Nephron (organoid): ENCODE data around the gene AFF2.

Experiments
- H3K27ac Mint-ChIP-seq, 3 experiments: 2 replicates each; pipeline ENCODE4 v1.8.0; 2020; ENCODE audit warnings: mixed read lengths in 3 of 3, mild to moderate bottlenecking in 2 of 3, moderate library complexity in 1 of 3
- H3K27me3 Mint-ChIP-seq: 2 replicates; pipeline ENCODE4 v1.8.0; 2021; ENCODE audit warnings: low read depth, mild to moderate bottlenecking, moderate library complexity, mixed read lengths
- H3K36me3 Mint-ChIP-seq: 2 replicates; pipeline ENCODE4 v1.8.0; 2020; ENCODE audit warnings: low read depth, mixed read lengths
- H3K4me1 Mint-ChIP-seq: 2 replicates; pipeline ENCODE4 v1.8.0; 2020; ENCODE audit warnings: mixed read lengths
- H3K4me3 Mint-ChIP-seq, 3 experiments: 2 replicates each; pipeline ENCODE4 v1.8.0; 2020; ENCODE audit warnings: mild to moderate bottlenecking in 3 of 3, mixed read lengths in 3 of 3, moderate library complexity in 2 of 3
- H3K9me3 Mint-ChIP-seq: 2 replicates; pipeline ENCODE4 v1.8.0; 2020; ENCODE audit warnings: mixed read lengths
- CTCF ChIP-seq, 3 experiments: fragments of 200-600 bp; sonication (generic); IDR thresholded peaks; one replicate each; pipeline ENCODE4 v1.5.0; 2021; ENCODE audit warnings: antibody characterized with exemption in 3 of 3; ENCODE audit not compliant: unreplicated experiment in 3 of 3

Gene AFF2

GRCh38 chrX:148914783-148915182 lies 414.4 kb downstream of the AFF2 start:
- H3K27me3 Mint-ChIP-seq, result no peaks in the 10 kb centered on the region
- peak overlapping the region in 1 of 3 experiments; percentile 47 for H3K27ac Mint-ChIP-seq
- H3K4me3 Mint-ChIP-seq, result no peak overlapping the region
- H3K36me3 Mint-ChIP-seq, result no peaks in the 10 kb centered on the region
- H3K9me3 Mint-ChIP-seq, result peaks cover 3% of the 10 kb centered on the region
- peaks cover 10% of the 10 kb centered on the region for H3K4me1 Mint-ChIP-seq
- TF ChIP-seq CTCF (IDR thresholded peaks at IDR 0.05; ENCODE audit: unreplicated experiment in 3 of 3), result no peak

- H3K9me3 Mint-ChIP-seq, result peaks cover 3% of the 10 kb centered on the region
- H3K4me1 Mint-ChIP-seq, result peaks cover 10% of the 10 kb centered on the region
- H3K4me3 Mint-ChIP-seq, result no peak overlapping the region
Observed at GRCh38 chrX:148915474-148915873, 415.1 kb downstream of the AFF2 start.

GRCh38 chrX:148917441-148917840 lies 417.0 kb downstream of the AFF2 start:
- no peaks in the 10 kb centered on the region for H3K27me3 Mint-ChIP-seq
- H3K4me3 Mint-ChIP-seq, result no peak overlapping the region
- H3K4me1 Mint-ChIP-seq, result peaks cover 10% of the 10 kb centered on the region

More at GRCh38 chrX:148915474-148915873, 415.1 kb downstream of the AFF2 start:
- no peak for TF ChIP-seq CTCF (IDR thresholded peaks at IDR 0.05; ENCODE audit: unreplicated experiment in 3 of 3)
- H3K27me3 Mint-ChIP-seq, result no peaks in the 10 kb centered on the region
- H3K36me3 Mint-ChIP-seq, result no peaks in the 10 kb centered on the region
- H3K27ac Mint-ChIP-seq, result peak overlapping the region in 1 of 3 experiments; percentile 59

GRCh38 chrX:148923631-148924030 lies 423.2 kb downstream of the AFF2 start:
- TF ChIP-seq CTCF (IDR thresholded peaks at IDR 0.05; ENCODE audit: unreplicated experiment in 3 of 3), result no peak

More at GRCh38 chrX:148917441-148917840, 417.0 kb downstream of the AFF2 start:
- Mint-ChIP-seq H3K27ac (no peak overlapping the region), H3K36me3 (no peaks in the 10 kb centered on the region), H3K9me3 (peaks cover 3% of the 10 kb centered on the region)
- TF ChIP-seq CTCF (IDR thresholded peaks at IDR 0.05; ENCODE audit: unreplicated experiment in 3 of 3), result no peak

GRCh38 chrX:148926371-148926770 lies 426.0 kb downstream of the AFF2 start:
- Mint-ChIP-seq H3K4me3 (no peak overlapping the region), H3K27me3 (no peaks in the 10 kb centered on the region), H3K36me3 (no peaks in the 10 kb centered on the region), H3K27ac (no peak overlapping the region), H3K9me3 (no peaks in the 10 kb centered on the region), H3K4me1 (no peaks in the 10 kb centered on the region)
- TF ChIP-seq CTCF (IDR thresholded peaks at IDR 0.05; ENCODE audit: unreplicated experiment in 3 of 3), result no peak

More at GRCh38 chrX:148923631-148924030, 423.2 kb downstream of the AFF2 start:
- Mint-ChIP-seq H3K36me3 (no peaks in the 10 kb centered on the region), H3K27me3 (no peaks in the 10 kb centered on the region), H3K4me3 (no peak overlapping the region), H3K9me3 (no peaks in the 10 kb centered on the region), H3K4me1 (no peaks in the 10 kb centered on the region), H3K27ac (peak overlapping the region in 1 of 3 experiments; percentile 22)

GRCh38 chrX:148928811-148929210 lies 428.4 kb downstream of the AFF2 start:
- TF ChIP-seq CTCF (IDR thresholded peaks at IDR 0.05; ENCODE audit: unreplicated experiment in 3 of 3), result no peak
- H3K27ac Mint-ChIP-seq, result no peak overlapping the region
- no peak overlapping the region for H3K4me3 Mint-ChIP-seq
- no peaks in the 10 kb centered on the region for H3K36me3 Mint-ChIP-seq
- H3K27me3 Mint-ChIP-seq, result no peaks in the 10 kb centered on the region
- peaks cover 3% of the 10 kb centered on the region for H3K9me3 Mint-ChIP-seq
- no peaks in the 10 kb centered on the region for H3K4me1 Mint-ChIP-seq
